Measurements from ENCODE around the gene ADH1A.
"Not testable (repeated sequence)": the region's sequence is repeated elsewhere in the genome, so short reads cannot be mapped to it uniquely, and the experiment has no call there.

ADH1A gene

DNA sequence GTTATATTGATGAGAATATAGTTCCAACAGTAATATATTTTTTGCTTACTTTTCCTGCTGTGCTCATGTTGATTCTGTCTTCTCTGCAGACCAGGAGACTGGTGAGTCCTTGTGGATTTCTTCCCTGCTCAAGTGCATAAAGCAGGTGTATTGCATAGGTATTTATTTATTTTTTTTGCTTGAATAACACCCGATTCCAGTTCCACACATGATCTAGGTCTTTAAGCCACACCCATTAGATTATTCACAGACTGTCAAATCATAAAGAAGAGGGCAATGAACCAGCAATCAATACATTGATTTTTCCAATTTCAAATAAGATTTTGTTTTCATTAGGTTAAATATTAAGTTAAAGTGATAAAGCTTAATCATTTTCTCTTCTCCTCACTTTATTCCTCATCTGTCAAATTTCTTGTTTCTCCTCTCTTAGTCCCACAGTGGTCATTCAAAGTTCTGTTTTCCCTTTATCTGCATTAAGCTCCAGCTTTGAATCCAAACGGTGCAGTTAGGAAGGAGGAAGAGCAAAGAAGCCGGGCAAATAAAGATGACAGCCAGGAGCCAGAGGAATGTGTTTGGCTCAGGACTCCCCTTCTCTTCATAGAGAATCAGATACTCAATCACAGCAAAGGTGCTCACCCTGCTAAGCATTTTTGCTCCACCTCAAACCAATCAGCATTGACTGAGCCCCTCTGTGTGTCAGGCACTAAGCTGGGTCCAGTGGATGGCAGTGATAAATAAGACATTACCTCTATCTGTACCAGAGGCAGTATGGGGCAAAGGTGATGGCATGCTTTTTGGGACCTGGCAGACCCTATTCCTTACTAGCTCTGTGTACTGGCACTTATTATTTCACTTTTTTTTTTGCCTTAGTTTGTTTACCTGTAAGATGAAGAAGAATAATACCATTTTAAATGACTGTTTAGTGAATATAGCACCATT lies at the start of gene ADH1A:
TSS of gene ADH1A (minus strand) at position 138 of the 939 bp plus-strand sequence. CDS start at position 67, 71 bp downstream.
- DNase-seq (ENCODE audit: low read depth, low spot score) = no peak

DNA sequence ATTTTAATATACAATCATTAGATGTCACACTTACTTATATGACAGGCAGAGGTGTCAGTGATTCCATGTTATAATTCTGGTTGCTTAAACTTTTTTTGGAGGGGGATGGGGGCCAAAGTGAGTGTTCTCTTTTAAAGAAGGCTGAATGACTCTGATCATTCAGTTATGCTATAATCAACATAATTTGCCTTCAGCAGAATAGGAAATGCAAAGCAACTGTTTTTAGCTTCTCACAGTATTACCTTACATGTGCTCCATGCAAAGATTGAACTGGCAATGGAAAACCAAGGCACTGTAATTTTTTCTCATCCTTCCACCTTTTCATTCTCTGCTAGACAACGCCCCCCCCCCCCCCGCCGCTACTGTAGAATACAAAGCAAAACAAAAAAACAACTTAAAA lies 48.4 kb upstream of the ADH1A start:
- DNase-seq (ENCODE audit: low read depth, low spot score) = no peak

DNA sequence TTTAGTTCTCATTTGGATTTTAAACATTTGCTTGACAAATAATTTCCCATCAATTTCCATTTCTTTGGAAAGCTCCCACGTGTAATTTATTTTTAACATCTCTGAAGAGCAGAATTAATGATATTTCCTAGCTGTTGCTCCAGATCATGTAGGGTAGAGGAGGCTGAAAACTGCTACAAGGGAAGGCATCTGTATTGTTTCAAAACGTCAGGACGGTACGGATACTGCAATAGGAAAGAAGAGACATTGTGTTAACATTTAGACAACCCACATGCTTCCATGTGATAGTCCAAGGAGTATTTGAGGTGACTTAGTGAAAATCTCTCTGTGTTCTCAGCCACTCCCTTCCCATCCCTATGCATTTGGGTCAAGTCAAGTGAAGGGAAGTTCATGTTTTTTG lies 45.8 kb upstream of the ADH1A start:
- DNase-seq (ENCODE audit: low read depth, low spot score) = no peak

DNA sequence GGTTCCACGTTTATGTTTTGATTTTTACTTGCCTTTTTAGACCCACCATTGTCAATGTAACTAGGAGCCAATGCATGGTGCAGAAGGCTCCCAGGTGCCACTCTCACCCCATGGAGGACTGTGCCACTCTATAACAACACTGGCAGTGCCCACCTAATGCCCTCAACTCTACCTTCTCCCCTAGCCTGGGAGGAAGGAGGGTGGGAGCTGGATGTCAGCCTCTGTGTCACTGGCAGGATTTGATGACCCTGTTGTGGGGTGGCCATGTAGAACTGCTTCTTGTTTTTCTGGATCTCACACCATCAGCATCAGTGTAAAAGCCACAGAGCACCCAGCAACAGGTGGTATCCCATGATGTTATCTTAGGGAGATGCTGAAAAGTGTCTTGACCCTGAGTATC lies 44.1 kb upstream of the ADH1A start:
- DNase-seq (ENCODE audit: low read depth, low spot score) = no peak

DNA sequence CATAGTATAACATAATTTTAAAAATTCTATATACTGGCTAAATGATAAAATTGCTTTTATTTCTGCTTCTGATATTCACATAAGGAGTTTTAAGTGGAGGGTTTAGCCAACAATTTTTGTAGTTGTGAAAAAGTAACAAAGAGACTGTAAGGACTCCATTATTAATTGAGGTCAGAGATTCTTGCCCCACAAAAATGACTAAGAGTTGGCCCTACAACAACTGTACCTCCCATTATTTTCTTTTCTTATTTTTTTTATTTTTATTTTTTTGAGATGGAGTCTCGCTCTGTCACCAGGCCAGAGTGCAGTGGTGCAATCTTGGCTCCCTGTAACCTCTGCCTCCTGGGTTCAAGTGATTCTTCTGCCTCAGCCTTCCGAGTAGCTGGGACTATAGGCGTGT lies 39.9 kb upstream of the ADH1A start:
- DNase-seq (ENCODE audit: low read depth, low spot score) = no peak

DNA sequence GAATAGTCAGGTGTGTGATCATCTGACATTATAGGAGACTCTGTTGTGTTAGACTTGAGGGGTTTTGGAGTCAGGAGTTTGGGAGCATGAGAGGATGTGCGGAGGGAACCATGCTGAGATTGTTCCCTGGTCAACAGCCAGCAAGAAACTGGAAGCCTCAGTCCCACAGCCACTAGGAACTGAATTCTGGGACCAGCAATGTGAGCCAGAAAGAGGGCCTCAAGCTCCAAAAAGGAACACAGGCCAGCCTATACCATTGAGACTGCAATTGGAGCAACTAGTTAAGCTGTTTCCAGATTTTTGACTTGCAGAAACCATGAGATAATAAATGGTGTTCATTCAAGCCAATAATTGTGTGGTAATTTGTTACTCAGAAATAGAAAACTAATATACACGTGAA lies 39.1 kb upstream of the ADH1A start:
- no peak for DNase-seq (ENCODE audit: low read depth, low spot score)

DNA sequence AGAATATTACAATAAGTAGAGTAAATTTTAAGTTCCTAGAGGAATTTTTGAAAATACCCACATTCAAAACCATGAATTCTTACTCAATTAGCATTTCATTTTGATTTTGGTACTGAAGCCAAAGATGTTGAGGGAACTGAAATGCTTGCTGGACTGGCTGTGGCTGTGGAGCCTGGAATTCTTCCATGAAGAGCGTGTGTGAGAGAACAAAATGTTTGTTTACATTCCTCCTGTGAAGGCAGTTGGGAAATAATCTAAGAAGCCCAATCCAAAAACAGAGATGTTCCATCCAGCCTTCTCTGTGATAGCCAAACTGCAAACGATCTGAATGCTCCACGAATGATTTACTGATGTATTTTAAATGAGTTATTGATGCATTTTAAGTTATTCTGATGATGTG lies 34.2 kb upstream of the ADH1A start:
- no peak for DNase-seq (ENCODE audit: low read depth, low spot score)

DNA sequence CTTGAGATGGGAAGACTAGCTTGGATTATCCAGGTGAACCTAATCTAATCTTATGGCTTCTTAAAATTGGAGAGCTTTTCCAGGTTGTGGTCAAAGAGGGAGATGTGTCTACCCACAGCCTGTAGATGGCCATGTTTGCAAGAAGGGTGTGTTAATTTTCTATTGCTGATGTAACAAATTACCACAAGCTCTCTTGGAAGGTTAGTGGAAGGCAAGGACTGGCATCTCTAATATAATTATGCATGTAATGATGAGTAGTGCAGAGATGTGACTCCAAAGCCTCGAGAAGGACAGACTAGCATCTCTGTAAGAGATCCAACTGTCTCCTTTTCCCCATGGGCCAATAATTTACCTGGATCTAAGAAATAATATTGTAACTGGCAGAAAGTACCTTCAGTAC lies 33.6 kb upstream of the ADH1A start:
- no peak for DNase-seq (ENCODE audit: low read depth, low spot score)

DNA sequence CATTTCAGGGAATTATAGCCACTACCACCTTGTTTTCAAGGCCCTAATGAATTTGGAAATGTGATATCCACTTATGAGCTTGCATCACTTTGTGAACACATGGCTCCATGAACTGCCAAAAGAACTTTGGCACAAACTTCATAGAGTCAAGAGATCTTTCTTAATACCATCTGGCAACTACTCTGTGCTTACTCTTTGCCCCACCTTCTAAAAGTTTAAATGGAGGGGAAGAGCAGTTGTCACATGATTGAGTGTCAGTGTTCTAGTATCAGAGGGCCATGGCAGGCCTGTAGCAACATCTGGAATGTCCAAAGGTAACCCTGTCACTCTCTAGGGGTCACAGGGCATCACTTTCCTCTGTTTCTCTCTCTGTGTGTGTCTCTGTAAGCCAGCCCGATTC lies 33.0 kb upstream of the ADH1A start:
- DNase-seq (ENCODE audit: low read depth, low spot score) = no peak

DNA sequence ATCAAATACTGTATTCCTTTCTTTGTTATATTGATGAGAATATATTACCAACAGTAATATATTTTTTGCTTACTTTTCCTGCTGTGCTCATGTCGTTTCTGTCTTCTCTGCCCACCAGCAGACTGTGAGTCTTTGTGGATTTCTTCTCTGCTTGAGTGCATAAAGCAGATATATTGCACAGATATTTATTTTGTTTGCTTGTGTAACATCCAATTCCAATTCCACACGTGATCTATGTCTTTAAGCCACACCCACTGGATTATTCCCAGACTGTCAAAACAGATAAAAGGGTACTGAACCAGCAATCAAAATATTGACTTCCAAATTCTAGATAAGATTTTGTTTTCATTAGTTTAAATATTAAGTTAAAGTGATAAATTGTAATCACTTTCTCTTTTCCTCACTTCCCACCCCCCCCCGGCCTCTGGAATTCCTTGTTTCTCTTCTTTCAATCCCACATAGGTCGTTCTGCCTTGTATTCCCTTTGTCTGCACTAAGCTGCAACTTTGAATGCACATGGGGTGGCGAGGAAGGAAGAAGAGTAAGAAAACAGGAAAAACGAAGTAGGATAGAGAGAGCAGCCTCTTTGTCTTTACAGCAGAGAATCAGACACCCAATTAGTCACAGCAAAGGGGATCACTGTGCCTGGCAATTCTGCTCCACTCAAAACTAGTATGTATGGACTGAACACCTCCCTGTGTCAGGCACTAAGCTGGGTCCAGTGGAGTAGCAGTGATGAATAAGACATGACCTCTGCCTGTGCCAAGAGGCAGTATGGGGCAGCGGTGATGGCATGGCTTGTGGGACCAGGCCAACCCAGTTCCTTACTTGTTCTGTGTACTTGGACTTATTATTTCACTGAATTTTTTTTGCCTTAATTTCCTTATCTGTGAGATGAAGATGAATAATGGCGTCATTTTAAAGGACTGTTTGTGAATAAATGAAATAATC lies 30.7 kb upstream of the ADH1A start, which contains the start of gene ADH1B:
TSS of gene ADH1B (minus strand) at position 161 of the 951 bp plus-strand sequence. CDS start at position 91, 70 bp downstream.
- DNase-seq (ENCODE audit: low read depth, low spot score) = no peak

DNA sequence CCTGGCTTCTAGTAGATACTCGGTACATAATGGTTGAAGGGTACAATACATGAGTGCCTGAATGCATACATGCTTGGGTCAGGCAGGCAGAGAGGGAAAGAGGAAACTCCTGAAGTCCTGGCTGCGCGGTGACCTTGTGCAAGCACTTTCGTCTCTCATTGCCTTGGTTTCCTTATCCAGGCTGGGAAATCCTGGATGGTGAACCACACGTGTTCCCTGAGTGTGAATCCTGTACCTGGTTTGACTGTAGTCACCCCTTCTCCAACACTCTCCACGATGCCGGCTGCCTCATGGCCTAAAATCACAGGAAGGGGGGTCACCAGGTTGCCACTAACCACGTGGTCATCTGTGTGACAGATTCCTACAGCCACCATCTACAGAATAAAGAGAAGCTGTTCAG lies 27.0 kb upstream of the ADH1A start:
- DNase-seq (ENCODE audit: low read depth, low spot score) = not testable (repeated sequence)

DNA sequence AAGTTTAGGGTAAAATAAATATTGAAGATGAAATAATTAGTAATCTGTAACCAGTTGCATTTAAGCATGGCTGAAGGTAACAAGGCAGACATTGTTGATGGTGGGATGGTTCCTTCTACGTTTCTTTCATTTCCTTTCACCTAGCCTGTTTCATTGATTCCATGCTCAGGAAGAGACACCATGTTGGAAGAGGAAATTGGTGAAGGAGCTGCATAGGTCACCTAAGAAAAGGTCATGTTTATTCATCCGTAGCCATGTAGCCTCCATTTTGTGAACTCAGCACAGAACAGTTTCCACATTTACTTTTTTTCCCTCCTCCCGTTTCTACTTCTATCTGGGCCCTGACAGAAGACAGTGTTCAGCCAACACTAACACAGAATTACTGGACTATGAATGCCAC lies 26.6 kb upstream of the ADH1A start:
- DNase-seq (ENCODE audit: low read depth, low spot score) = no peak

DNA sequence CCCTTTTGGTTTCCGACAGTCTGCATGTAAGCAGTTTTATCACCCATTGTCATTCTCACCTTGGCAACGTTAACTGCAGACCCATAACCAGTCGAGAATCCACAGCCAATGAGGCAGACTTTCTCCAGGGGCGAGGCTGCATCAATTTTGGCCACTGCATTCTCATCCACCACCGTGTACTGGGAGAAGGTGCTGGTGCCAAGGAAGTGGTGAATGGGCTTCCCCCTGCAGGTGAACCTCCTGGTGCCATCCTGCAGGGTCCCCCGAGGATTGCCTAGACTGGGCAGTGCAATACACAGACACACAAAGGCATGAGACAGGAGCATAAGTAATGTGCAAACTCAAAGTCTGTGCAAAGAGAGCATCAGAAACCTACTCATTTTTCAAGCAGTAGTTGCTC lies 25.1 kb upstream of the ADH1A start:
- DNase-seq (ENCODE audit: low read depth, low spot score) = no peak

DNA sequence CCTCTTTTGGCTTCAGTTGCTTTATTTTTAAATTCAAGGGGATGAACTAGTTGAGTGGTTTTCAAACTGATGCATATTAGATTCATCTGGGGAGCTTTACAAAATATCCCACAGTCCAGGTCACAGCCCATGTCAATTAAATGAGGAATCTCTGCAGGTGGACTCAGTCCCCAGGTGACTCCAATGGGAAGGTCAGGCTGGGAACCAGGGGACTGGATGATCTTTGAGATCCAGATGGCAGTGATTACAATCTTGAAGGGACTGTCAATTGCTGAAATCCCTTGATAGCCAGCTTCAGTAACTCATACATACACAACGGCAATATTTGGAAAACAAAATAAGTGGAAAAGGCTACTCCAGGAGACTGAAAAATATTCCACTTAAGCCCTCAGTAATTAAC lies 23.4 kb upstream of the ADH1A start:
- no peak for DNase-seq (ENCODE audit: low read depth, low spot score)

DNA sequence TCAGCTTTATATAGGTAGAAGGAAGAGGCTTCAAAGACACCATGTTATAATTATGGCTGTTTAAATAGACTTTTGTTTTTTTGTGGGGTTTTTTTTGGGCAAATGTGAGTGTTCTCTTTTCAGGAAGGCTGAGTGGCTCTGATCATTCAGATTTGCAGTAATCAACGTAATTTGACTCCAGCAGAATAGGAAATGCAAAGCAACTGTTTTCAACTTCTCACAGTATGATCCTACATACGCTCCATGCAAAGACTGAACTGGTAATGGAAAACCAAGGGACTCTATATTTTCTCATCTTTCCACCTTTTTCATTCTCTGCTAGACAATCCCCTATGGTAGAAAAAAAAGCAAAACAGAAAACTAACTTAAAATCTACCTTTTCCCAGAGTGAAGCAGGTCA lies 19.6 kb upstream of the ADH1A start:
- no peak for DNase-seq (ENCODE audit: low read depth, low spot score)

DNA sequence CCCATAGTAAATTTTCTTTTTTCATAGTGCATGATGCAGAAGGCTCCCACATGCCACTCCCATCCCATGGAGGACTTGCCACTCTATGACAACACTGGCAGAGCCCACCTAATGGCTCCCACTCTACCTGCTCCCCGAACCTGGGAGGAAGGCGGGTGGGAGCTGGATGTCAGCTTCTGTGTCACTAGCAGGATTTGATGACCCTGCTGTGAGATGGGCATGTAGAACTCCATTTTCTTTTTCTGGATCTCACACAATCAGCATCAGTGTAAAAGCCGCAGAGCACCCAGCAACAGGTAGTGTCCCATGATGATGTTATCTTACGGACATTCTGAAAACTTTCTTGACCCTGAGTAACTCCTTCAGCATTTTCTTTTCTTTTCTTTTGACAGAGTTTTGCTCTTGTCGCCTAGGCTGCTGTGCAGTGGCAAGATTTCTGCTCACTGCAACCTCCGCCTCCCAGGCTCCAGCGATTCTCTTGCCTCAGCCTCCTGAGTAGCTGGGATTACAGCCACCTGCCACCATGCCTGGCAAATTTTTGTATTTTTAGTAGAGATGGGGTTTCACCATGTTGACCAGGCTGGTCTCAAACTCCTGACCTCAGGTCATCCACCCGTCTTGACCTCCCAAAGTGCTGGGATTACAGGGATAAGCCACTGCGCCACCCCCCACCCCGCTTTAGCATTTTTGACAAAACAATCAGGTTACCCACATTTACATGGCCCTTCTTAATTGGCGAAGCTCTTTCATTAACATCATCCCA lies 15.0 kb upstream of the ADH1A start:
- no peak for DNase-seq (ENCODE audit: low read depth, low spot score)

DNA sequence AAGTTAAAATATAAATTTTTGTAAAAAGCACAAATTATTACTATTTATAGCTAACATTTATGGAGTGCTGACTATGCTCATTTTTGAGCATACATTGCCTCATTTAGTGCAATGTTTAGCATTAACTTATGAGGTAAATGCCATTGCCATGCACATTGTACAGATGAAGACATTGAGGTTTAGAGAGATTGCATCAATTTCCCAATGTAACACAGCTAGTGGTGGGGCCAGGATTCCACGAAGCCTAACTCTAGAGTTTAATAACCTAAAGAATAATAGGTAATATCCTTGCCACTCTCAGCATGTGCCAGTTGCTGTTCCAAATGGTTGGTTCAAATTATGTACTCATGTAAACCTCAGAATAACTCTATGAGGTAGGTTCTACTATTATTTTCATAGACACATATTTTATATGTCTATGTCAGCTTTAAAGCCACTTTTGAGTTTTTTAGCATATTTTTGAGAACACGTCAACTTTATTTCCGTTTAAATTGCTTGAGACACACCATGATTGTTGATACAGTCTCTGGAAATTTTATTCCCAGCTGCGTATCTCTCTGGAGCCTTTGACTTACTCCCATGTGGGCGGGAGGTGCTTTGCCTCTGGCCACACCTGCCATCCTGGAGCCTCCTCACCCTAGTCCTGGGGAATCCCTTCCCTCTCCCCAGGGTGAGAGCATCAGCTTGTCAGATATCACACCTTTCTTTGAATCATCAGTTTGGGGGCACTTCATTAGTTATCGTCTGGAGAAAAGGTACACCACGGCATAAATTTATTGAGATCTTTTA lies 10.8 kb upstream of the ADH1A start:
- no peak for DNase-seq (ENCODE audit: low read depth, low spot score)

DNA sequence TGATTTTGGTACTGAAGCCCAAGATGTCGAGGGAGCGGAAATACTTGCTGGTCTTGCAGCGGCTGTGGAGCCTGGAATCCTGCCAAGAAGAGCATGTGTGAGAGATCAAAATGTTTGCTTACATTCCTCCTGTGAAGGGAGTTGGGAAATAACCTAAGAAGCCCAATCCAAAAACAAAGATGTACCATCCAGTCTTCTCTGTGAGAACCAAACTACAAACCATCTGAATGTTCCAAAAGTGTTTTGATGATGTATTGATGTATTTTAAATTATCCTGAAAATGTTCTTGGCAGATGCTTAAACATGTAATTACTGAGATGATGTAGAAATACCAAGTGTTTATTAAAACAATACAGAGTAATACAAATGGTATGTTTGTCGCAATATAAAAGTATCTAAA lies 10.1 kb upstream of the ADH1A start:
- no peak for DNase-seq (ENCODE audit: low read depth, low spot score)

DNA sequence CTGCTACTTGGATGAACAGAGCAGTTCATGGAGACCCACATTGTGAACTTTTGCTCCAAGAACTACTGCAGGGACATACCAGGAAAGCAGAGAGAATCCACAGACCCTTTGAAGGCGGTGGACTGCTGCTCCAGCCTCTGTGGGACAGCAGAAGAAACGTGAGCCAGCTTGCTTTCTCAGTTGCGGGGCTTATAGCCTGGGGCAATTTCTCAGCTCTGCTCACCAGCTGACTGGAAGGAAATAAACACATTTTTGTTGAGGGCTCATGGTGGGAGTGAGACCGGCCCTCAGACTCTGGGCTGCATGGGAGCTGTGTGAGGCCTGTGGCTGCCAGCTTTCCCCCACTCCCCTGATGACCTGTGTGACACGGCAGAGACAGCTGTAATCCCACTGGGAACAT lies 2.6 kb upstream of the ADH1A start:
- DNase-seq (ENCODE audit: low read depth, low spot score) = no peak

DNA sequence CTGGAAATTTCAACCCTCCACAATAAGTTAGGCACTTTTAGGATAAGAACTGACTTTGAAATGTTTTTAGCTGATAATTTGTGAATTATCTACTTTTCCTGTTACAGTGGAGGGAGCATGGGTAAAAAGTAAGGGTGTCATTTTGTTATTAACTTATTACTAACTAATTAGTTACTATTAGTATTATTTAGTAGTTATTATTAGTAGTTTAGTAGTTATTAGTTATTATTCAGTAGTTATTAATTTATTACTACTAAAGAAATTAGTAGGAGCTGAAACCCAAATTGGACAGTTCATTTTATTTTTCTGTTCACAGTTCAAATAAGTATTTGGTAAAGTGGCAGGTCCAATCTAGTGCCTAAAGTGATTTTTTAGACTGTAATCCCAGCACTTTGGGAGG lies 5.4 kb downstream of the ADH1A start:
- no peak for DNase-seq (ENCODE audit: low read depth, low spot score)

DNA sequence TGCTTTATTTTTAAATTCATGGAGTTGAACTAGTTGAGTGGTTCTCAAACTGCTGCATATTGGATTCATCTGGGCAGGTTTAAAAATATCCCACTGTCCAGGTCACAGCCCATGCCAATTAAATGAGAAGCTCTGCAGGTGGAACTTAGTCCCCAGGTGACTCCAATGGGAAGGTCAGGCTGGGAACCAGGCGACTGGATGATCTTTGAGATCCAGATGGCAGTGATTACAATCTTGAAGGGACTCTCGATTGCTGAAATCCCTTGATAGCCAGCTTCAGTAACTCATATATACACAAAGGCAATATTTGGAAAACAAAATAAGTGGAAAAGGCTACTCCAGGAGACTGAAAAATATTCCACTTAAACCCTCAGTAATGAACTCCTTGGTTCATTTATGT lies 8.1 kb downstream of the ADH1A start:
- DNase-seq (ENCODE audit: low read depth, low spot score) = no peak
